ENCODE measurements around the gene LTBP4. TPM values are rescaled to one million over a fixed set of nuclear protein-coding genes. Genes with fewer than 3 reads are reported as not detected.
"Not testable (repeated sequence)": the region's sequence is repeated elsewhere in the genome, so short reads cannot be mapped to it uniquely, and the experiment has no call there.

Gene LTBP4
- polyA plus RNA-seq, 1 donor (not counting 4 experiments of a cell fraction or from before 2014, with no cell fraction given): 29.6 TPM

DNA sequence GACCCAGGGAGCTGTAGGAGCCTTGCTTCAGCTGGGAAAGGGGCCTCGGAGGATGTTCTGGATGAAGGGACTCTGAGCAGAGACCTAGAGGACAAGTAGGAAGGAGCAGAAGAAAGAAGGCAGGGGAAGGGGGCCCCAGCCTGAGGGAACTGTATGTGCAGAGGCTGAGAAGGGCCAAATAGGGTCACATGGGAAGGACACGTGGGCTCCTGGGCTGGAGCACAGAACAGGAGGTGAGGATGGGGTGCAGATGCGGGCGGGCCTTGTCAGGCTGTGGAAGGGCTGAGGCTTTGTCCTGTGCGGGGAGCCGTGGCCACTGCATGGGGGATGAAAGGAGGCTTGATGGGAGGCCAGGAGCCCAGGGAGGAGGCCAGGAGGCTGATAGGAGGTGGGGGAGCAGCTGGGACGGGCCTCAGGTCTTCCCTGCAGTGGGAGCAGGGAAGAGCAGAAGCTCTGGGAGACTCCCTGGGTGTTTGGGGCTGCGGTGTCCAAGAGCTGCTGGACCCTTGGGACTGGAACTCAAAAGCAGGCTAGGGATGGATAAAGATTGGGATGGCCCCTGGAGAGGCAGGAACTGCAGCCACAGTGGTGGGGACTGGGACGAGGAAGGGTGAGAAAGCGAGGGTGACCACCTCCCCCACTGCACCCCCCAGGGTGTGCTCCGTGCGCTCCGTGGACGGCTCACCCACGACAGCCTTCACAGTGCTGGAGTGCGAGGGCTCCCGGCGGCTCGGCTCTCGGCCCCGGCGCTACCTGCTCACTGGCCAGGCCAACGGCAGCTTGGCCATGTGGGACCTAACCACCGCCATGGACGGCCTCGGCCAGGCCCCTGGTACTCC lies 11.4 kb upstream of the LTBP4 start:
- dilution Hi-C loops (cut with MboI; ENCODE audit: extremely low pct_ligation_motif_present, low sequenced_read_pairs): no loop called here
- Histone ChIP-seq H3K4me2 (ENCODE audit: control insufficient read depth, extremely low read depth, insufficient read depth, low read depth, low read length) (no peak overlapping the region), H3K9me3 (ENCODE audit: control insufficient read depth, low read depth, low read length) (no peaks in the 10 kb centered on the region), H3K4me1 (ENCODE audit: control insufficient read depth, extremely low read depth, insufficient read depth, low read length) (peaks cover 11% of the 10 kb centered on the region), H2AFZ (ENCODE audit: control insufficient read depth, low read length) (no peak overlapping the region), H3K79me2 (ENCODE audit: control insufficient read depth, insufficient read depth, low read length) (no peaks in the 10 kb centered on the region), H3K4me3 (ENCODE audit: control insufficient read depth in 2 of 3, extremely low read depth in 1 of 3, insufficient read depth in 2 of 3, low read depth in 1 of 3, low read length in 3 of 3) (no peak overlapping the region), H3K9me1 (ENCODE audit: control insufficient read depth, extremely low read depth, insufficient read depth, low read length) (no peaks in the 10 kb centered on the region), H3K27ac (ENCODE audit: control insufficient read depth, insufficient read depth, low read length) (no peak overlapping the region), H4K20me1 (ENCODE audit: control insufficient read depth, extremely low read depth, insufficient read depth, low read length) (no peaks in the 10 kb centered on the region), H3K9ac (ENCODE audit: control insufficient read depth, extremely low read depth, insufficient read depth, low read length) (no peak overlapping the region), H3K36me3 (ENCODE audit: control insufficient read depth in 2 of 2, extremely low read depth in 1 of 2, insufficient read depth in 2 of 2, low read length in 2 of 2) (peaks cover 1 to 6% of the 10 kb centered on the region in 2 experiments), H3K27me3 (ENCODE audit: control insufficient read depth, extremely low read depth, insufficient read depth, low read length) (no peaks in the 10 kb centered on the region)
- DNase-seq (ENCODE audit: low read depth, low spot score) (no peak), FAIRE-seq (no peak)
- TF ChIP-seq CTCF (optimal IDR thresholded peaks at IDR 0.05 in 1 of 3, IDR thresholded peaks at IDR 0.05 in 1 of 3, conservative IDR thresholded peaks at IDR 0.05 in 1 of 3; ENCODE audit: extremely low read depth in 1 of 3, insufficient read depth in 2 of 3, low read length in 3 of 3) (no peak), EZH2 (IDR thresholded peaks at IDR 0.05; ENCODE audit: low read length) (no peak)

- Histone ChIP-seq H3K27me3 (ENCODE audit: control insufficient read depth, extremely low read depth, insufficient read depth, low read length) (no peaks in the 10 kb centered on the region), H3K4me3 (ENCODE audit: control insufficient read depth in 2 of 3, extremely low read depth in 1 of 3, insufficient read depth in 2 of 3, low read depth in 1 of 3, low read length in 3 of 3) (no peak overlapping the region), H3K79me2 (ENCODE audit: control insufficient read depth, insufficient read depth, low read length) (no peaks in the 10 kb centered on the region), H3K9me3 (ENCODE audit: control insufficient read depth, low read depth, low read length) (no peaks in the 10 kb centered on the region), H3K9ac (ENCODE audit: control insufficient read depth, extremely low read depth, insufficient read depth, low read length) (no peak overlapping the region), H3K9me1 (ENCODE audit: control insufficient read depth, extremely low read depth, insufficient read depth, low read length) (no peaks in the 10 kb centered on the region), H3K4me2 (ENCODE audit: control insufficient read depth, extremely low read depth, insufficient read depth, low read depth, low read length) (no peak overlapping the region), H3K27ac (ENCODE audit: control insufficient read depth, insufficient read depth, low read length) (no peak overlapping the region), H3K36me3 (ENCODE audit: control insufficient read depth in 2 of 2, extremely low read depth in 1 of 2, insufficient read depth in 2 of 2, low read length in 2 of 2) (peaks cover 1 to 6% of the 10 kb centered on the region in 2 experiments), H3K4me1 (ENCODE audit: control insufficient read depth, extremely low read depth, insufficient read depth, low read length) (peaks cover 11% of the 10 kb centered on the region), H2AFZ (ENCODE audit: control insufficient read depth, low read length) (no peak overlapping the region), H4K20me1 (ENCODE audit: control insufficient read depth, extremely low read depth, insufficient read depth, low read length) (no peaks in the 10 kb centered on the region)
- FAIRE-seq (no peak), DNase-seq (ENCODE audit: low read depth, low spot score) (no peak)
- dilution Hi-C loops (cut with MboI; ENCODE audit: extremely low pct_ligation_motif_present, low sequenced_read_pairs): no loop called here
- no peak for TF ChIP-seq EZH2 (IDR thresholded peaks at IDR 0.05; ENCODE audit: low read length)
- no peak for TF ChIP-seq CTCF (optimal IDR thresholded peaks at IDR 0.05 in 1 of 3, IDR thresholded peaks at IDR 0.05 in 1 of 3, conservative IDR thresholded peaks at IDR 0.05 in 1 of 3; ENCODE audit: extremely low read depth in 1 of 3, insufficient read depth in 2 of 3, low read length in 3 of 3)
Measured at GRCh38 chr19:40590464-40591265, 10.5 kb upstream of the LTBP4 start.

DNA sequence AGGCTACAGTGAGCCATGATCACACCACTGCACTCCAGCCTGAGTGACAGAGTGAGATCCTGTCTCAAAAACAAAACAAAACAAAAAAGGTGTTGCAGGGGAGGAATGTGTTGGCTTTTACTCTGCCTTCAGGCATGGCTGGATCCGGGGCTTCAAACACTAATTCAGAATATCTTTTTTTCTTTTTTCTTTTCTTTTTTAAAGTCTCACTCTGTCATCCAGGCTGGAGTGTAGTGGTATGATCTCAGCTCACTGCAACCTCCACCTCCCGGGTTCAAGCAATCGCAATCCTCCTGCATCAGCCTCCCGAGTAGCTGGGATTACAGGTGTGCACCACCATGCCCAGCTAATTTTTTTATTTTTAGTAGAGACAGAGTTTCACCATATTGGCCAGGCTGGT lies 9.4 kb upstream of the LTBP4 start:
- H3K27ac ChIP-seq (ENCODE audit: control insufficient read depth, insufficient read depth, low read length); DNase-seq (ENCODE audit: low read depth, low spot score); H3K36me3 ChIP-seq (ENCODE audit: control insufficient read depth in 2 of 2, extremely low read depth in 1 of 2, insufficient read depth in 2 of 2, low read length in 2 of 2); H4K20me1 ChIP-seq (ENCODE audit: control insufficient read depth, extremely low read depth, insufficient read depth, low read length); FAIRE-seq; H2AFZ ChIP-seq (ENCODE audit: control insufficient read depth, low read length); H3K9me1 ChIP-seq (ENCODE audit: control insufficient read depth, extremely low read depth, insufficient read depth, low read length); H3K27me3 ChIP-seq (ENCODE audit: control insufficient read depth, extremely low read depth, insufficient read depth, low read length); H3K9ac ChIP-seq (ENCODE audit: control insufficient read depth, extremely low read depth, insufficient read depth, low read length); H3K4me2 ChIP-seq (ENCODE audit: control insufficient read depth, extremely low read depth, insufficient read depth, low read depth, low read length); H3K9me3 ChIP-seq (ENCODE audit: control insufficient read depth, low read depth, low read length); dilution Hi-C loops (cut with MboI; ENCODE audit: extremely low pct_ligation_motif_present, low sequenced_read_pairs); H3K4me3 ChIP-seq (ENCODE audit: control insufficient read depth in 2 of 3, extremely low read depth in 1 of 3, insufficient read depth in 2 of 3, low read depth in 1 of 3, low read length in 3 of 3); H3K79me2 ChIP-seq (ENCODE audit: control insufficient read depth, insufficient read depth, low read length): not testable (repeated sequence)
- H3K4me1 ChIP-seq (ENCODE audit: control insufficient read depth, extremely low read depth, insufficient read depth, low read length): peaks cover 11% of the 10 kb centered on the region
